ENCODE measurements around the gene RANBP1. TPM values are rescaled to one million over a fixed set of nuclear protein-coding genes. Genes with fewer than 3 reads are reported as not detected.
A peak's percentile ranks its signal among the peaks of the same experiment; 100 is the strongest.

The RANBP1 gene
- total RNA-seq, 2 experiments from 2014 or later, result 406 to 570 TPM

DNA sequence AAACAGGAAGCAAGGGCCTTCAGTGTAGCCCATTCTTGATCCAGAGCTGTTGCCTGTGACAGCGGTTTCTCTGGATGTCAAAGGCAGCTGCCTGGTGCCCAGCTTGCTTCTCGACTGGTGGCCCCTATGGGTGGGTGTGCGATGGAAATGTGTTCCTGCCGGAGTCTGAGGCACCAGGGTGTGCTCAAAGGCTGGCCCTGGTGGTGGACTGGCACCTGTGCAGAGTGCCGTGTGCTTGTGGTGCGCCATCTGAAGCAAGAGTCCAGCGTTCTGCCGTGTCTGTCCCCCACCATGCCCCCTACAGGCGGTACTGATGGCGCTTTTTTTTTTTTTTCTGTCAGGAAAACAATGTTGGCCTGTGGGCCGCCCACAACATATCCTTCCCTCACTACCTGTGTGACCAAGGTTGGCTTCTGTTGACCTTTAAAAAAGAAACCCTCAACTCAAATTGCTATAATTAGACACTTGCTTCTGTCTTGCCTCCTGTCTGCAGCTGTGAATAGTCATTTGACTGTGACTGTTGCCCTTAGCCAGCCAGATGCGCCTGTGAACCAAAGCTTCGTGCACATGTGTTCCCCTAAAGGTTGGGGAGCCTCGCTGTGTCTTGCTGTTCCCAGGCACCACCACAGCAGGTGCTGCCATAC is 4.7 kb upstream of the RANBP1 start:
- ChIA-PET CTCF (ENCODE audit: unreplicated experiment) (interaction anchor here (0.5 kb wide), 1 partner anchor 149 kb away, joined by 9 read pairs; no protein-coding TSS in a partner anchor), POLR2A (interaction anchor here (0.6 kb wide), 1 partner anchor 169 kb away, joined by 3 read pairs; no protein-coding TSS in a partner anchor)
- BruUV-seq (replicated peaks), result no TSS peak
- Histone ChIP-seq H4K20me1 (ENCODE audit: insufficient read depth, low read length) (no peaks in the 10 kb centered on the region), H3K27ac (ENCODE audit: low read depth, low read length, poor library complexity, severe bottlenecking) (peak overlapping the region; percentile 84), H3K36me3 (ENCODE audit: insufficient read depth, low read length) (peaks cover 98% of the 10 kb centered on the region), H3K4me2 (ENCODE audit: low read length) (peak overlapping the region; percentile 18; the same call in 1 of the 2 replicates), H2AFZ (ENCODE audit: low read length) (no peak overlapping the region), H3K4me3 (ENCODE audit: low read depth, low read length, poor library complexity, severe bottlenecking) (no peak overlapping the region), H3K9me3 (ENCODE audit: low read length) (no peaks in the 10 kb centered on the region), H3K79me2 (ENCODE audit: insufficient read depth, low read depth, low read length) (peaks cover 12% of the 10 kb centered on the region; the same call in 1 of the 2 replicates), H3K4me1 (ENCODE audit: insufficient read depth, low read length, poor library complexity, severe bottlenecking) (peaks cover 32% of the 10 kb centered on the region), H3K9me2 (ENCODE audit: insufficient read depth, low read length) (no peaks in the 10 kb centered on the region)
- intact Hi-C loops (cut with micrococcal nuclease; ENCODE audit: unreplicated experiment), result loop anchor here (1.0 kb wide), 1 partner anchor 141 kb away; no protein-coding TSS in a partner anchor
- TF ChIP-seq EZH2phosphoT487 (IDR thresholded peaks at IDR 0.05; ENCODE audit: borderline replicate concordance, low read depth, low read length), result no peak
- TF ChIP-seq, protein P1, sequence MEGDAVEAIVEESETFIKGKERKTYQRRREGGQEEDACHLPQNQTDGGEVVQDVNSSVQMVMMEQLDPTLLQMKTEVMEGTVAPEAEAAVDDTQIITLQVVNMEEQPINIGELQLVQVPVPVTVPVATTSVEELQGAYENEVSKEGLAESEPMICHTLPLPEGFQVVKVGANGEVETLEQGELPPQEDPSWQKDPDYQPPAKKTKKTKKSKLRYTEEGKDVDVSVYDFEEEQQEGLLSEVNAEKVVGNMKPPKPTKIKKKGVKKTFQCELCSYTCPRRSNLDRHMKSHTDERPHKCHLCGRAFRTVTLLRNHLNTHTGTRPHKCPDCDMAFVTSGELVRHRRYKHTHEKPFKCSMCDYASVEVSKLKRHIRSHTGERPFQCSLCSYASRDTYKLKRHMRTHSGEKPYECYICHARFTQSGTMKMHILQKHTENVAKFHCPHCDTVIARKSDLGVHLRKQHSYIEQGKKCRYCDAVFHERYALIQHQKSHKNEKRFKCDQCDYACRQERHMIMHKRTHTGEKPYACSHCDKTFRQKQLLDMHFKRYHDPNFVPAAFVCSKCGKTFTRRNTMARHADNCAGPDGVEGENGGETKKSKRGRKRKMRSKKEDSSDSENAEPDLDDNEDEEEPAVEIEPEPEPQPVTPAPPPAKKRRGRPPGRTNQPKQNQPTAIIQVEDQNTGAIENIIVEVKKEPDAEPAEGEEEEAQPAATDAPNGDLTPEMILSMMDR (conservative IDR thresholded peaks at IDR 0.05; ENCODE audit: low read length), result peak; percentile 79
- peak; percentile 67 for DNase-seq (ENCODE audit: low spot score)

DNA sequence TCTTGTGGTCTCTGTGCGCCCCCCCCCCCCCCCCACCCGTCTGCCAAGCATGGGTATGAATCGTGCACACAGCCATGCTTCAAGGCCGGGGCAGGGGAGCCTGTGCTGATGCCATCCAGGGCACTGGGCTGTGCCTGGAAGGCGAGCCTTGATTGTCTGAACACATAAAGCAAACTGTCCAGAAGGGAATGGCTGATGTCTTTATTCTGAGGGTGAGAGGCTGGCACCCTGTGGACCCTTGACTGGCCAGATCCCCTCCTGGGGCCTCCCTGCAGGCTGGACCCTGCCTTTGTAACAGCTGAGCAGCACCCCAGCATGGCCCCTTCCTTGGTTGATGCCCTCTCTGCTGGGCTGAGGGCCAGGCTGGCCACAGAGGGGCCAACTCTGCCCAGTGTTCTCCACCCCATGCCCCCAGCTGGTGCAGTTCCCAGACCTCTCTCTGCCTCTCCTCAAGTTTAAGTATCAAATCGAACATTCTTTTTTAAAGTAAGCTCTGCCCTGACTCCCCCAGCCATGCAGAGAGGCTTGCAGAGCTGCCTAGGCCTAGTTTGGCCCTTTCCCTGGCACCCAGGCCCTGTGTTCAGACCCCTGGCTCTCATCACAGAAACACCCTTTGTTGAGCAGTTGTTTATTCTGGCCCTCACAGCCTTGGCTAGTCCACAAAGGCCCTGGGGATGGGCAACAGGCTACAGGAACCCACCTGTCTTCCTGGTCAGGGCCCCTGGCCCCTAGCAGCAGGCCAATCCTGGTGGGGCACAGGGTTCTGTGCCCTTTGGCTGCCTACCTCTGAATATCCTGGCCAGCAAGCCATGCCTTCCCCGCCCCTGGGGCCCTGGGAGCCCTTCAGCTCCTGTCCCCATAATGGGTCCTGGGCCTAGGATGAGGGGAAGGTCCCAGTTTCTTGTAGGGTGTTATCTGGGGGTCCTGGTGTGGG is 3.9 kb upstream of the RANBP1 start:
- Histone ChIP-seq H3K36me3 (ENCODE audit: insufficient read depth, low read length) (peaks cover 90% of the 10 kb centered on the region), H3K4me1 (ENCODE audit: insufficient read depth, low read length, poor library complexity, severe bottlenecking) (peaks cover 32% of the 10 kb centered on the region), H3K9me3 (ENCODE audit: low read length) (no peaks in the 10 kb centered on the region), H3K27ac (ENCODE audit: low read depth, low read length, poor library complexity, severe bottlenecking) (peak overlapping the region; percentile 84), H3K79me2 (ENCODE audit: insufficient read depth, low read depth, low read length) (peaks cover 20% of the 10 kb centered on the region; the same call in 1 of the 2 replicates), H3K9me2 (ENCODE audit: insufficient read depth, low read length) (no peaks in the 10 kb centered on the region), H4K20me1 (ENCODE audit: insufficient read depth, low read length) (no peaks in the 10 kb centered on the region), H3K4me3 (ENCODE audit: low read depth, low read length, poor library complexity, severe bottlenecking) (no peak overlapping the region), H3K4me2 (ENCODE audit: low read length) (peak overlapping the region; percentile 33; the same call in 1 of the 2 replicates), H2AFZ (ENCODE audit: low read length) (no peak overlapping the region)
- no TSS peak for BruUV-seq (replicated peaks)
- intact Hi-C loops (cut with micrococcal nuclease; ENCODE audit: unreplicated experiment), result loop anchor here (1.0 kb wide), 1 partner anchor 142 kb away; no protein-coding TSS in a partner anchor
- CTCF ChIA-PET (ENCODE audit: unreplicated experiment), result no interaction called here
- POLR2A ChIA-PET, result no interaction called here
- no peak for DNase-seq (ENCODE audit: low spot score)
- no peak for TF ChIP-seq EZH2phosphoT487 (IDR thresholded peaks at IDR 0.05; ENCODE audit: borderline replicate concordance, low read depth, low read length)
- TF ChIP-seq, protein P1 (conservative IDR thresholded peaks at IDR 0.05; ENCODE audit: low read length), result no peak

Data from OCI-LY7 (cell line).